Renal cortex interstitium (tissue), 11 donors: ENCODE results near the gene ANKRD44. TPM values are rescaled to one million over a fixed set of nuclear protein-coding genes. Genes with fewer than 3 reads are reported as not detected.

Experiments
- DNase-seq, 11 donors: peaks; one replicate each; pipeline ENCODE4 v3.0.0-alpha.2; 2013; ENCODE audit warnings: low read depth in 9 of 11, low spot score in 4 of 11; ENCODE audit errors: extremely low read depth in 1 of 11
- polyA plus RNA-seq, 3 donors: library from polyadenylated mRNA; unstranded; fragments of 120-200 nt; gene quantifications; one replicate each; pipeline ENCODE4 v1.2.1, GENCODE V29; 2013; ENCODE audit not compliant: insufficient read length in 3 of 3

ANKRD44 gene
- polyA plus RNA-seq, 3 donors, result 10.1 to 16.0 (median 11.5) TPM

- no peak for DNase-seq
These were observed 342.1 kb downstream of the ANKRD44 start for GRCh38 chr2:196968516-196968915.

- no peak for DNase-seq
These were observed 342.8 kb downstream of the ANKRD44 start for GRCh38 chr2:196967775-196968174.

- peak in 2 of 11 donors; percentile 21 to 46 for DNase-seq
These were observed 343.5 kb downstream of the ANKRD44 start for GRCh38 chr2:196967116-196967515.

- no peak for DNase-seq
These were observed 344.5 kb downstream of the ANKRD44 start for GRCh38 chr2:196966061-196966460.

GRCh38 chr2:196965651-196966050 lies 344.9 kb downstream of the ANKRD44 start:
- DNase-seq, result no peak

- DNase-seq, result no peak
These were observed 346.6 kb downstream of the ANKRD44 start for GRCh38 chr2:196963961-196964360.

- no peak for DNase-seq
These were observed 347.5 kb downstream of the ANKRD44 start for GRCh38 chr2:196963043-196963442.

- no peak for DNase-seq
These were observed 348.3 kb downstream of the ANKRD44 start for GRCh38 chr2:196962325-196962724.

GRCh38 chr2:196961889-196962288 lies 348.7 kb downstream of the ANKRD44 start:
- no peak for DNase-seq

- peak in 2 of 11 donors; percentile 9 to 20 for DNase-seq
These were observed 350.7 kb downstream of the ANKRD44 start for GRCh38 chr2:196959734-196960338.

- DNase-seq, result no peak
These were observed 351.3 kb downstream of the ANKRD44 start for GRCh38 chr2:196959281-196959680.

- peak in 1 of 11 donors; percentile 7 for DNase-seq
These were observed 352.6 kb downstream of the ANKRD44 start for GRCh38 chr2:196957881-196958525.

GRCh38 chr2:196957442-196957841 lies 353.1 kb downstream of the ANKRD44 start:
- no peak for DNase-seq

- DNase-seq, result no peak
These were observed 354.5 kb downstream of the ANKRD44 start for GRCh38 chr2:196956069-196956468.

- no peak for DNase-seq
These were observed 355.5 kb downstream of the ANKRD44 start for GRCh38 chr2:196955036-196955435.

GRCh38 chr2:196954001-196954400 lies 356.6 kb downstream of the ANKRD44 start:
- no peak for DNase-seq

- DNase-seq, result no peak
These were observed 357.6 kb downstream of the ANKRD44 start for GRCh38 chr2:196952936-196953335.

GRCh38 chr2:196951973-196952372 lies 358.6 kb downstream of the ANKRD44 start:
- DNase-seq, result no peak

- DNase-seq, result no peak
These were observed 361.5 kb downstream of the ANKRD44 start for GRCh38 chr2:196949116-196949515.

- no peak for DNase-seq
These were observed 366.0 kb downstream of the ANKRD44 start for GRCh38 chr2:196944570-196944969.
